Right ventricle myocardium inferior (tissue), 1 donor: ENCODE measurements around the gene QSOX2. TPM values are rescaled to one million over a fixed set of nuclear protein-coding genes. Genes with fewer than 3 reads are reported as not detected.
"Not testable (repeated sequence)": the region's sequence is repeated elsewhere in the genome, so short reads cannot be mapped to it uniquely, and the experiment has no call there.

Experiments used
- ATAC-seq: fragments of 200-7000 bp; cut with Tn5 transposase; one replicate; pipeline ENCODE4 v1.9.1; 2020; ENCODE audit warnings: mild to moderate bottlenecking, moderate library complexity
- DNase-seq: peaks from one replicate; pipeline ENCODE4 v3.0.0; 2021; ENCODE audit errors: missing footprints
- intact Hi-C: fragments of 100-400 bp; cut with DNase I; formaldehyde crosslinking; loops from one replicate; pipeline ENCODE4 v1.11.0; 2022
- total RNA-seq: library from RNA; stranded (reverse); fragmentation: NEBNext Ultra II Directional; extraction: Animal tissue kit (Norgen Biotek cat#: 25700); gene quantifications from one replicate; pipeline ENCODE4 v1.2.1, GENCODE V29; 2021
- donor health status: DM: no; HTN: yes; CAD: no; lungs with severe emphysema.

Gene QSOX2
- total RNA-seq, 1 donor from 2014 or later: 8.3 TPM

GRCh38 chr9:136270173-136270705 is 24.6 kb upstream of the QSOX2 start:
- intact Hi-C loops: no loop called here
- ATAC-seq (no peak), DNase-seq (peak; percentile 17)

DNA sequence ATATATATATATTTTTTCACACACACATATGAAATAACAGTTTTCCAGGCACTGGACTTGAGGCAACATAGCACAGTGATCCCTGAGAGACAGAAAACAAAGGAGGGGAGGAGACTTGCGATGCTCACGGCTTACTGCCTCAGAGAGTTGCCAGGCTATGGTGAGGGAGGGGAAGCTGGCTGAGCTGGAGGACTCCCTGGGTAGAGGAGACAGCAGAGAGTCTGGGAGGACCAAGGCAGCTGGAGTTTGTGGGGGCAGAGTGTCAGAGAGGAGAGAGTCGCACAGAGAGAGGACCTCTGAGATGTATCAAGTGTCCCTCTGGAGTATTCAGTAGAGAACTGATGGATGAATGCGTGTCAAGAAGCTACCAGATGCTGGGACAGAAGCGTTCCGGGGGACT is 23.1 kb upstream of the QSOX2 start:
- DNase-seq: peak; percentile 48
- ATAC-seq: no peak
- intact Hi-C loops: no loop called here

DNA sequence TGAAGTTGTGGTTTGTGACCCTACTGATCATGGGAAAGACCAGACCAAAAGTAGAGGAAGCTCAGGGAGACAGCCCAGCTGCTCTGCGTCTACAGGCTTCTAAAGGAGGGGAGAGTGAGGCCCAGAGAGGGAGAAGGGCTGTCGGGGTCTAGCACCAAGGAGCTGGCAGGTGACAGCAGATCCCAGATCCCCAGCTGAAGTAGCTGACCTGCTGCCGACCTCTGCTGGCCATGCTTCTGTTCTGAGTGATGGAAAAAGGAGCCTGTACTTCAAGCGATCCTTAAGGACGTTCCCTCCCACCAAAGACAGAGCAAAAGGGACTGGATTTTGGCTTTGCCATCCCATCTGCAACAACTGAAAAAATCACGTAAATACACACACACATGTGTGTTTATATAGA is 22.7 kb upstream of the QSOX2 start:
- intact Hi-C loops: no loop called here
- DNase-seq (no peak), ATAC-seq (no peak)

DNA sequence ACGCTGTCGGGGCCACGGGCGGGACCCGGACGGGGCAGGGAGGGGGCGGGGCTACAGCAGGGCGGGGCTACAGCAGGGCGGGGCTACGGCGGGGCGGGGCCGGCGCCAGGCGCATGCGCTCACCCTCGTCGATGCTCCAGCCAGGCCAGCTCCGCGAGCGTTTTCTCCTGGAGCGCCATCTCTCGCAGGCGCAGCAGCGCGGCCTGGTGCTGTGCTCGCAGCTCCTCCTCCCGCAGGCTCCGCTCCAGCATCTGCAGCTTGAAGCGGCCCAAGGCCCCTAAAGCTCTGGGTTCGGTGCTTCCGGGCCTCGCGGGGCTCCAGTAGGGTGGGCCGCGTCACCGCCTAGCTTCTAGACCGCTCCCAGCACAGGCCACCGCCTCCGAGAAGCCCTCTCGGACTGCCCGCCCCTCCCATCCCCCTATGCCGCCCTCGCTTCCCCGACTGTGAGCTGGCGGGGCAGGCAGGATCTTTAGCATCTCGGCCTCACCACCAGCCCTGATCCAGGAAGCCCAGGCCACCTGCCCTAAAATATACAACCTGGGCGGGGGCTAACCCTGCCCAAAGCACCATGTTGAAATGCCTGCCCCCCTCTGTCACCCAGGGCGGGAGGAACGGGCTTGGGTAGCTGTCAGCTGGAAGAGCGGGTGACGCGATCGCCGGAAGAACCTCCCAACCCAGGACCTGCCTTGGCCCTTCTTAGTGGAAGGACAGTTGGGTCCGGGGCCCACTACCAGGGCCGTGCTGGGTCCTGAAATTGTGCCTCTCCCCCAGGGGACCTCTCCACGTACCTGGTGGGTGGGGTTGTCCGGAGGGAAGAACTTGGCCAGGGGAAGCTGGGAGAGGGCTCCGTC is 21.9 kb upstream of the QSOX2 start:
- ATAC-seq: peak; percentile 97
- intact Hi-C loops: no loop called here
- peak; percentile 93 for DNase-seq

DNA sequence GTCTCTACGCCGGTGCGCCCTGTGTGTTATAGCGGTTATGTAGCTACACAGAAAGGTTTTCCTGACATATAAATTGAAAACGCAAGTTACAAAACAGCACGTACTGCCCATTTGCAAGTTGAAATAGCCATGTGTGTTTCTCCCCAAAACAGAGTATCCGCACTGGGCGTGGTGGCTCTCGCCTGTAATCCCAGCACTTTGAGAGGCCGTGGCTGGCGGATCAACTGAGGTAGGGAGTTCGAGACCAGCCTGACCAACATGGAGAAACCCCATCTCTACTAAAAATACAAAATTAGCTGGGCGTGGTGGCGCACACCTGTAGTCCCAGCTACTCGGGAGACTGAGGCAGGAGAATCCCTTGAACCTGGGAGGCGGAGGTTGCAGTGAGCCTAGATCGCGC is 21.0 kb upstream of the QSOX2 start:
- ATAC-seq, intact Hi-C loops: not testable (repeated sequence)
- peak; percentile 14 for DNase-seq

GRCh38 chr9:136265561-136266355 is 20.1 kb upstream of the QSOX2 start:
- DNase-seq (peak; percentile 13), ATAC-seq (no peak)
- intact Hi-C loops: no loop called here

- no peak for ATAC-seq
- peak; percentile 60 for DNase-seq
- intact Hi-C loops: no loop called here
These were observed 19.1 kb upstream of the QSOX2 start for GRCh38 chr9:136264441-136265405.

- intact Hi-C loops: no loop called here
- DNase-seq: peak; percentile 47
These were observed 18.4 kb upstream of the QSOX2 start for GRCh38 chr9:136264031-136264430.

DNA sequence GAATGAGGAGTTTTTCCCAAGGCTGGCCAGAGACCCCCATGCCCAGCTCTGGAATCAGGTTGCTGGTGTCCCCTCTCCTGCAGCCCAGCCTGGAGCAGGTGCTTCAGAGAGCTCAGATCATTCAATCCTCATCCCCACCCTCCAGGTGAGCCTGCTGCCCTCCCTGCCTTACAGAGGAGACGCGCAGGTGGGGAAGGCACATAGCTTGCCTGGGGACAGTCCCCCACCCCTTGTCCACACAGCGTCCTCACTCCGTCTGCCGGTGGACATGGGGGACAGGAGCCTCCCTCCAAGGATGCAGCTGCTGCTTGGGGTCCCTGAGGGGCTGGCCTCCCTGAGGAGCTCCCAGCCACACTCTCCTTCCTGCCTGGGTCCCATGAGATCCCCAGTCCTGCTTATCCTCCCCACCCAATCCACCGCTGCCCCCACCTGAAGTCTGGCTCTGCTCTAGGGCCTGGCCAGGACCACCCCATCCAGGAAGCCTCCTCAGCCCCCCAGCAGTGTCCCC is 17.1 kb upstream of the QSOX2 start:
- intact Hi-C loops: no loop called here
- ATAC-seq: no peak
- peak; percentile 58 for DNase-seq

More at GRCh38 chr9:136264031-136264430, 18.4 kb upstream of the QSOX2 start:
- no peak for ATAC-seq

- ATAC-seq (no peak), DNase-seq (peak; percentile 57)
- intact Hi-C loops: no loop called here
These were observed 16.2 kb upstream of the QSOX2 start for GRCh38 chr9:136261686-136262430.

DNA sequence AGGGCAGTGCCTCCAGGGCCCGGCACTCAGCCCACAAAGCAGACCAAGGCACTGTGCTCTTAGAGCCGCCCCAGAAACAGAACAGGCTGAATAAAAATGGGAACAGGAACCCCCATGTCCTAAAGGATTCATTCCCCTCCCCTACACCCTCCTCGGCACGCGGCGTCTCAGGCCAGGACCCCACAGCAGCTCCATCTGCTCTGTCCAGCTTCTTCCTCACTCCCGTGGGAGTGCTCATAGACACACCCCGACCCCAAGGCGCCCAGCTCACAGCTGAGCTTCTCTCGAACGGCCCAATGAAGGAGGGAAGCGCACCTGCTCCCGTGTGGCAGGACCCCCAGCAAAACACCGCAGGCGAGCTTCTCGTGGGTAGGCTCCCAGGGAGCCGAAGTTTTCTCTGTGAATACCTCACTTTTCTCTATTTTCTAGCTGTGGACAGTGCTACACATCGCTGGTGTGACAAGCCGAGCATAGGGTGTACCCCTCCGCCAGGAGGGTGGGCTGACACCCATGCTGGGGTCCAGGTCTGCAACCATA is 15.4 kb upstream of the QSOX2 start:
- intact Hi-C loops: no loop called here
- ATAC-seq: no peak
- DNase-seq: peak; percentile 9

- no peak for ATAC-seq
- peak; percentile 30 for DNase-seq
- intact Hi-C loops: no loop called here
These were observed 14.9 kb upstream of the QSOX2 start for GRCh38 chr9:136260521-136260920.

GRCh38 chr9:136259836-136260235 is 14.2 kb upstream of the QSOX2 start:
- no peak for ATAC-seq
- intact Hi-C loops: no loop called here
- DNase-seq: peak; percentile 65

DNA sequence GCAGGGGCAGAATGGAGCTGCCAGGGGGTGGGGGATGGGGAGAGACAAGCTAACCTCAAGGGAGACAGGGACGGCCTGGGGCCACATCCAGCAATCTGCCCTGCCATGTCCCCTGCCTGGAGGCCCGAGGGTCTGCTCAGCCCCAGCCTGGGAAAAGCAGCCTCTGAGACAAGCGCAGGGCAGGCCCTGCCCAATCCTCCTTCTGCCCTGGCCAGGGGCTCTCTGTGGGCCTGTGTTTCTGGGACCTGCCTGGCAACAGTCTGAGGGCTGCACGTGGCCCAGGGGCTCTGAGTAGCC is 13.9 kb upstream of the QSOX2 start:
- intact Hi-C loops: no loop called here
- DNase-seq (peak; percentile 47), ATAC-seq (no peak)

DNA sequence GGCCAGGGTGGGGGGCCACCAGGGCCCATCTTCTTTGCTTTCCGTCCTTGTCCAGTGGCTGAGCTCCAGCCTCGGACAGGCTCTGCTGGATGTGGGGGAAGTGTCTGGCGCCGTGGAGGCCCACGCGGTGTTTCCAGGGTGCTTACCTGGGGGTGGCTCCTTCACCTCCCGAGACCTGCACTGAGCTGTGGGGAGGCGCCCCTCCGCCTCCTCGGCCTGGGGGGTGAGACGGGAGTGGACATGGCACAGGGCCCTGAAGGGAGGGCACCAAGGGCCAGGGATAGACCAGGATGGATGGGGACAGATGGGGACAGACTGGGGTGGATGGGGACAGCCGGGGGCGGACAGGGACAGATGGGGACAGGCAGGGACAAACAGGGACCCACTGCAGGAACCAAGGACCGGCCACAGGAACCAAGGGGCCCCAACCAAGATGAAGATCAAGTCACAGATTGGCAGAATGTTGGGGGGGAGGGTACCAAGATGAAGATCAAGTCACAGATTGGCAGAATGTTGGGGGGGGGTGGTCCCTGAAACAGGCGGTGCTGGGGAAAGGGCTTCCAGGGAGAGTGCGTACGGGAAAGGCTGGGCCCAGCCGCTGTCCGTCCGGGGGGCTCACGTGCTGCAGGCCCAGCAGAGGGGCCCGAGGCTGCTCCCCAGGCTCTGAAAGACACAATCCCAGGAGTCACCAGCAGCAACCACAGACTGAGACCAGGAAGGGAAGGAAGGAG is 13.3 kb upstream of the QSOX2 start:
- no peak for DNase-seq
- ATAC-seq: no peak
- intact Hi-C loops: no loop called here

DNA sequence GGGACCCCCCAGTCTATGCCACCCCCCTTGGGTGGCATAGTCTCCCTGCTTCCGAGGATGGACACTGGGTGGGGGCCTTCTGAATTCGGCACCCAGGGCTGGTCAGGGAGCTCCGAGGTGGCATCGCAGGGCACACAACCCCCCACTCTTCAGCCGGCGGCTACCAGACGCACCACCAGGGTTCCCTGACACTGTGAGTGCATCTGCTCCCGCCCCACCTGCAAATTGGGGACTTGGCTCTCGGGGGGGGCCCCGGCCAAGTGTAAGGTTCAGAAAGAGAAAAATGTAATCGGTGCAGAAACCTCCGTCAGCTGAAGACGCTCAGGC is 12.7 kb upstream of the QSOX2 start:
- DNase-seq (peak; percentile 40), ATAC-seq (no peak)
- intact Hi-C loops: no loop called here
